GM18498 (cell line): ENCODE measurements around the gene BTRC.
"Not testable (repeated sequence)": the region's sequence is repeated elsewhere in the genome, so short reads cannot be mapped to it uniquely, and the experiment has no call there.

Experiments used
- ATAC-seq: cut with Tn5 transposase; IDR thresholded peaks from one replicate; pipeline ENCODE4 v1.9.1; 2021; ENCODE audit warnings: mild to moderate bottlenecking, moderate library complexity; ENCODE audit not compliant: unreplicated experiment

BTRC gene

GRCh38 chr10:101385866-101386658 lies 32.1 kb downstream of the BTRC start:
- no peak for ATAC-seq

- no peak for ATAC-seq
Observed at GRCh38 chr10:101386659-101387259, 32.8 kb downstream of the BTRC start.

- no peak for ATAC-seq
Observed at GRCh38 chr10:101388676-101389276, 34.8 kb downstream of the BTRC start.

- not testable (repeated sequence) for ATAC-seq
Observed at GRCh38 chr10:101389532-101389931, 35.6 kb downstream of the BTRC start.

GRCh38 chr10:101389986-101390531 lies 36.1 kb downstream of the BTRC start:
- ATAC-seq, result no peak

GRCh38 chr10:101393378-101393777 lies 39.4 kb downstream of the BTRC start:
- ATAC-seq, result no peak

- no peak for ATAC-seq
Observed at GRCh38 chr10:101394524-101395133, 40.7 kb downstream of the BTRC start.

GRCh38 chr10:101397140-101397539 lies 43.2 kb downstream of the BTRC start:
- ATAC-seq, result no peak

- no peak for ATAC-seq
Observed at GRCh38 chr10:101400585-101400984, 46.6 kb downstream of the BTRC start.

GRCh38 chr10:101402711-101403110 lies 48.7 kb downstream of the BTRC start:
- no peak for ATAC-seq

- no peak for ATAC-seq
Observed at GRCh38 chr10:101403161-101403560, 49.2 kb downstream of the BTRC start.

- no peak for ATAC-seq
Observed at GRCh38 chr10:101405001-101405400, 51.0 kb downstream of the BTRC start.

GRCh38 chr10:101411598-101411997 lies 57.6 kb downstream of the BTRC start:
- no peak for ATAC-seq

- no peak for ATAC-seq
Observed at GRCh38 chr10:101414034-101414433, 60.1 kb downstream of the BTRC start.

- ATAC-seq, result no peak
Observed at GRCh38 chr10:101415884-101416283, 61.9 kb downstream of the BTRC start.

- not testable (repeated sequence) for ATAC-seq
Observed at GRCh38 chr10:101421967-101422366, 68.0 kb downstream of the BTRC start.

- ATAC-seq, result no peak
Observed at GRCh38 chr10:101425535-101425934, 71.6 kb downstream of the BTRC start.

GRCh38 chr10:101428036-101428435 lies 74.1 kb downstream of the BTRC start:
- no peak for ATAC-seq

GRCh38 chr10:101429423-101429822 lies 75.5 kb downstream of the BTRC start:
- no peak for ATAC-seq

- no peak for ATAC-seq
Observed at GRCh38 chr10:101436302-101436701, 82.3 kb downstream of the BTRC start.

GRCh38 chr10:101438881-101439391 lies 85.0 kb downstream of the BTRC start:
- no peak for ATAC-seq
